ENCODE data around the gene C22orf15. TPM values are rescaled to one million over a fixed set of nuclear protein-coding genes. Genes with fewer than 3 reads are reported as not detected.

Gene C22orf15
- total and polyA plus RNA-seq, 8 donors: 0.58 to 7.8 (median 4.1) TPM

DNA sequence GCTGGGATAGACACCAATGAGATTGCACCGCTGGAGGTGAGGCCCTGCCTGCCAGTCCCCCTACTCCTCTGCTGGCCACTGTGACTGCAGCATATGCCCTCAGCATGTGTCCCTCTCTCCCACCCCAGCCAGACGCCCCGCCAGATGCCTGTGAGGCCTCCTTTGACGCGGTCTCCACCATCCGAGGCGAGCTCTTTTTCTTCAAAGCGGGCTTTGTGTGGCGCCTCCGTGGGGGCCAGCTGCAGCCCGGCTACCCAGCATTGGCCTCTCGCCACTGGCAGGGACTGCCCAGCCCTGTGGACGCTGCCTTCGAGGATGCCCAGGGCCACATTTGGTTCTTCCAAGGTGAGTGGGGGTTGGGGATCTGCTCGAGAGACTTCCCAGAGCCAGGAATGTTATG is 18.3 kb downstream of the C22orf15 start:
- no peak overlapping the region for H3K4me3 ChIP-seq
- H3K9me3 ChIP-seq: no peaks in the 10 kb centered on the region
- no peak for ATAC-seq
- H3K27ac ChIP-seq: no peak overlapping the region
- TF ChIP-seq, protein P1, sequence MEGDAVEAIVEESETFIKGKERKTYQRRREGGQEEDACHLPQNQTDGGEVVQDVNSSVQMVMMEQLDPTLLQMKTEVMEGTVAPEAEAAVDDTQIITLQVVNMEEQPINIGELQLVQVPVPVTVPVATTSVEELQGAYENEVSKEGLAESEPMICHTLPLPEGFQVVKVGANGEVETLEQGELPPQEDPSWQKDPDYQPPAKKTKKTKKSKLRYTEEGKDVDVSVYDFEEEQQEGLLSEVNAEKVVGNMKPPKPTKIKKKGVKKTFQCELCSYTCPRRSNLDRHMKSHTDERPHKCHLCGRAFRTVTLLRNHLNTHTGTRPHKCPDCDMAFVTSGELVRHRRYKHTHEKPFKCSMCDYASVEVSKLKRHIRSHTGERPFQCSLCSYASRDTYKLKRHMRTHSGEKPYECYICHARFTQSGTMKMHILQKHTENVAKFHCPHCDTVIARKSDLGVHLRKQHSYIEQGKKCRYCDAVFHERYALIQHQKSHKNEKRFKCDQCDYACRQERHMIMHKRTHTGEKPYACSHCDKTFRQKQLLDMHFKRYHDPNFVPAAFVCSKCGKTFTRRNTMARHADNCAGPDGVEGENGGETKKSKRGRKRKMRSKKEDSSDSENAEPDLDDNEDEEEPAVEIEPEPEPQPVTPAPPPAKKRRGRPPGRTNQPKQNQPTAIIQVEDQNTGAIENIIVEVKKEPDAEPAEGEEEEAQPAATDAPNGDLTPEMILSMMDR (IDR thresholded peaks at IDR 0.05): no peak
- intact Hi-C loops (cut with DNase I): loop anchor here in 1 of 2 donors (10.0 kb wide), 1 partner anchor 54 kb away; the partner anchor contains the start of gene DERL3
- peaks cover 0 to under 1% of the 10 kb centered on the region in 2 donors for H3K4me1 ChIP-seq
- H3K36me3 ChIP-seq: no peaks in the 10 kb centered on the region
- DNase-seq: no peak
- no peaks in the 10 kb centered on the region for H3K27me3 ChIP-seq

DNA sequence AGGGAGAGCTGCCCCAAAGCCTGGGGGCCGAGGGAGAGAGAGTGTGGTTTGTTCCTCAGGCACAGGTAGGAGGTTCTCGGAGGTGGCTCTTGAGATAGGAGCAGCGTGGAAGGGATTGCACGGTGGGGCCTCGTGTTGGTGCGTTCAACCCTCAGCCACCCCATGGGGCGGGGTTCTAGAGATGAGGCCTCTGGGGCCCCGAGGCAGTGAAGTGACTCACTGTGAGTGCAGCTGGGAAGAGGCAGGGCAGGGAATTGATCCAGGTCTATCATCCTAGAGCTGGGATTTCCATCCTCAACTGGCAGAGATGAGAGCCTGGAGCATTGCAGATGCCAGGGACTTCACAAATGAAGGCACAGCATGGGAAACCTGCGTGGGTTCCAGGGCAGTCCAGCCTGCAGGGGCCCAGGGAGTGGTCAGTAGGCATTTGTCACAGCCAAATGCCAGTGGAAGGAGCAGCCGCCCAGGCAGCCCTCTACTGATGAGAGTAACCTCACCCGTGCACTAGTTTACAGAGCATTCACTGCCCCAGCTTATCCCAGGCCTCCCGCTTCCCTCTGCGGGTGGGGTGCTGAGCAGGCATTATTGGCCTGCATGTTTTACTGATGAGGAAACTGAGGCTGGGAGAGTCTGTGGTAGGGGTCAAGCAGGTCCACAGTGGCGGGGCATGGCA is 18.9 kb downstream of the C22orf15 start:
- H3K4me3 ChIP-seq: no peak overlapping the region
- no peaks in the 10 kb centered on the region for H3K27me3 ChIP-seq
- no peaks in the 10 kb centered on the region for H3K36me3 ChIP-seq
- intact Hi-C loops (cut with DNase I): loop anchor here in 1 of 2 donors (10.0 kb wide), 1 partner anchor 53 kb away; the partner anchor contains the start of gene DERL3
- peaks cover 3 to 6% of the 10 kb centered on the region in 2 donors for H3K4me1 ChIP-seq
- H3K9me3 ChIP-seq: no peaks in the 10 kb centered on the region
- DNase-seq: no peak
- TF ChIP-seq, protein P1 (IDR thresholded peaks at IDR 0.05): no peak
- no peak for ATAC-seq
- no peak overlapping the region for H3K27ac ChIP-seq

DNA sequence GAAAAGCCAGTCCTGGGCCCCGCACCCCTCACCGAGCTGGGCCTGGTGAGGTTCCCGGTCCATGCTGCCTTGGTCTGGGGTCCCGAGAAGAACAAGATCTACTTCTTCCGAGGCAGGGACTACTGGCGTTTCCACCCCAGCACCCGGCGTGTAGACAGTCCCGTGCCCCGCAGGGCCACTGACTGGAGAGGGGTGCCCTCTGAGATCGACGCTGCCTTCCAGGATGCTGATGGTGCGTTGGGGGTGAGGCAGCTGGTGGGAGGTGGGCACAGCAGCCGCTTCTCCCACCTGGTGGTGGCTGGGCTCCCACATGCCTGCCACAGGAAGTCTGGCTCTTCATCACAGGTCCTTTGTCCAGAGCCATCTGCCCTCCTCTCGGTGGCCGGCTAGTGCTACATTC is 19.5 kb downstream of the C22orf15 start:
- Histone ChIP-seq H3K36me3 (no peaks in the 10 kb centered on the region), H3K4me3 (no peak overlapping the region), H3K9me3 (no peaks in the 10 kb centered on the region), H3K27me3 (no peaks in the 10 kb centered on the region), H3K27ac (no peak overlapping the region), H3K4me1 (peaks cover 3 to 7% of the 10 kb centered on the region in 2 donors)
- TF ChIP-seq, protein P1 (IDR thresholded peaks at IDR 0.05): no peak
- ATAC-seq (no peak), DNase-seq (no peak)
- intact Hi-C loops (cut with DNase I): loop anchor here in 1 of 2 donors (10.0 kb wide), 1 partner anchor 53 kb away; the partner anchor contains the start of gene DERL3

DNA sequence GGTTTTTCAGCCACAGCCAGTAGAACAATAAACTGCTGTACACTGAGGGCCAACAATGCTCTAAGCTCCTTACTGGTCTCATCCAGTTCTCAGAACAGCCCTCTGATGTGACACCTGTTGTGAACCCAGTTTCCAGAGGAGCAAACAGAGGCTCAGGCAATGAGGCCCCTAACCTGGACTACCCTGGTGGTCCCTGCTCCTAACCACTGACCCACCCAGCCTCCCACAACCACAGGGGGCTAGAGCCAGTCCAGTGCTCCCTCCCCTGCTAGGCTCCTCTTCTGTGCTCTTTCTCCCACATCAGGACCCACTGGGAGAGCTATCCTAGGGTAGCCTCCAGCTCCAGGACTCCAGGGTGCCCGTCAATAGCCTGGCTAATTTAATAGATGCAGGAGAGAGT is 19.9 kb downstream of the C22orf15 start:
- TF ChIP-seq, protein P1 (IDR thresholded peaks at IDR 0.05): no peak
- Histone ChIP-seq H3K27me3 (no peaks in the 10 kb centered on the region), H3K9me3 (no peaks in the 10 kb centered on the region), H3K27ac (no peak overlapping the region), H3K4me3 (no peak overlapping the region), H3K4me1 (peaks cover 3 to 9% of the 10 kb centered on the region in 2 donors), H3K36me3 (no peaks in the 10 kb centered on the region)
- DNase-seq: no peak
- no peak for ATAC-seq
- intact Hi-C loops (cut with DNase I): loop anchor here in 1 of 2 donors (10.0 kb wide), 1 partner anchor 52 kb away; the partner anchor contains the start of gene DERL3

DNA sequence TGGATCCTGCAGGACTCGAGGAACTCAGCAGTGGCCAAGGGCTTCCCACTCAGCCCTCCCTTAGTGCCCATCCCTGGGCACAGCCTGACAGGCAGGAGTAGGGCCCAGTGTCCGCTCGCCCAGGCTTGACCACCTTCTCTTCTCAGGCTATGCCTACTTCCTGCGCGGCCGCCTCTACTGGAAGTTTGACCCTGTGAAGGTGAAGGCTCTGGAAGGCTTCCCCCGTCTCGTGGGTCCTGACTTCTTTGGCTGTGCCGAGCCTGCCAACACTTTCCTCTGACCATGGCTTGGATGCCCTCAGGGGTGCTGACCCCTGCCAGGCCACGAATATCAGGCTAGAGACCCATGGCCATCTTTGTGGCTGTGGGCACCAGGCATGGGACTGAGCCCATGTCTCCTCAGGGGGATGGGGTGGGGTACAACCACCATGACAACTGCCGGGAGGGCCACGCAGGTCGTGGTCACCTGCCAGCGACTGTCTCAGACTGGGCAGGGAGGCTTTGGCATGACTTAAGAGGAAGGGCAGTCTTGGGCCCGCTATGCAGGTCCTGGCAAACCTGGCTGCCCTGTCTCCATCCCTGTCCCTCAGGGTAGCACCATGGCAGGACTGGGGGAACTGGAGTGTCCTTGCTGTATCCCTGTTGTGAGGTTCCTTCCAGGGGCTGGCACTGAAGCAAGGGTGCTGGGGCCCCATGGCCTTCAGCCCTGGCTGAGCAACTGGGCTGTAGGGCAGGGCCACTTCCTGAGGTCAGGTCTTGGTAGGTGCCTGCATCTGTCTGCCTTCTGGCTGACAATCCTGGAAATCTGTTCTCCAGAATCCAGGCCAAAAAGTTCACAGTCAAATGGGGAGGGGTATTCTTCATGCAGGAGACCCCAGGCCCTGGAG is 20.7 kb downstream of the C22orf15 start:
- Histone ChIP-seq H3K27me3 (no peaks in the 10 kb centered on the region), H3K9me3 (no peaks in the 10 kb centered on the region), H3K36me3 (no peaks in the 10 kb centered on the region), H3K27ac (no peak overlapping the region), H3K4me1 (peaks cover 3 to 17% of the 10 kb centered on the region in 2 donors), H3K4me3 (no peak overlapping the region)
- intact Hi-C loops (cut with DNase I): loop anchor here in 1 of 2 donors (10.0 kb wide), 1 partner anchor 51 kb away; the partner anchor contains the start of gene DERL3
- TF ChIP-seq, protein P1 (IDR thresholded peaks at IDR 0.05): no peak
- ATAC-seq (no peak), DNase-seq (no peak)
